ENCODE data around the gene ARHGEF40.

ARHGEF40 gene

GRCh38 chr14:21109377-21110138 lies 39.5 kb downstream of the ARHGEF40 start:
- H3K9ac ChIP-seq (ENCODE audit: low read length) = no peak overlapping the region

DNA sequence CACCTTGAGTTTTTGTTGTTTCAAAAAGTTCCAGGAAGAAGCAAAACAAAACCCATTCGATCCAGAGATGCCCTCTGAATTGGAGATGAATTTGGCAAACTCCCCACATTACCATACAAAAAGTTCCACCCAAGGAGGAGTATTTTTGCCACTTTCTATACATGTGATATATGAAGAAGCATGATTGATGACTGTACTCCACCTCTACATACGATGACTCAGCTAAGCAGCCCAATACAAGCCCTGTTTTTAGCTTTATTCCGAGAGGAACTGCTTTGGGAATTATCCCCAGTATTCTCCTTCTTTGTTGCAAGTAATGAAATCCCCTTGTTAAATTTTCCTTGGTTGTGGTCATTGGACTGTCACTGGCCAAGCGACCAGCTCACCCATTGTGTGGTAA lies 42.2 kb downstream of the ARHGEF40 start:
- Histone ChIP-seq H3K27ac (ENCODE audit: low read depth, low read length) (no peak overlapping the region), H3K9me3 (ENCODE audit: insufficient read depth, low read length) (no peaks in the 10 kb centered on the region), H3K4me2 (ENCODE audit: low read depth, low read length, poor library complexity, severe bottlenecking) (no peak overlapping the region), H3K9ac (ENCODE audit: low read length) (no peak overlapping the region), H3F3A (ENCODE audit: insufficient read depth) (no peaks in the 10 kb centered on the region), H3K79me2 (ENCODE audit: insufficient read depth, low read length) (no peaks in the 10 kb centered on the region), H3K9me2 (replicated peaks; ENCODE audit: insufficient read depth, low read length) (no peaks in the 10 kb centered on the region), H4K20me1 (ENCODE audit: low read depth, low read length) (no peaks in the 10 kb centered on the region), H2AFZ (ENCODE audit: low read depth, low read length, severe bottlenecking) (no peak overlapping the region), H3K4me3 (ENCODE audit: insufficient read depth, low read length, poor library complexity, severe bottlenecking) (no peak overlapping the region), H3K36me3 (ENCODE audit: low read length) (no peaks in the 10 kb centered on the region), H3K27me3 (ENCODE audit: low read length) (no peaks in the 10 kb centered on the region)
- TF ChIP-seq EZH2phosphoT487 (conservative IDR thresholded peaks at IDR 0.05; ENCODE audit: low read length) (no peak), CTCF (IDR thresholded peaks at IDR 0.05; ENCODE audit: insufficient read depth, low read length, poor library complexity, severe bottlenecking) (no peak)

More at GRCh38 chr14:21109377-21110138, 39.5 kb downstream of the ARHGEF40 start:
- no peaks in the 10 kb centered on the region for H3K9me2 ChIP-seq (replicated peaks; ENCODE audit: insufficient read depth, low read length)
- H3K36me3 ChIP-seq (ENCODE audit: low read length) = no peaks in the 10 kb centered on the region
- no peaks in the 10 kb centered on the region for H3K27me3 ChIP-seq (ENCODE audit: low read length)
- no peaks in the 10 kb centered on the region for H4K20me1 ChIP-seq (ENCODE audit: low read depth, low read length)
- no peak for TF ChIP-seq EZH2phosphoT487 (conservative IDR thresholded peaks at IDR 0.05; ENCODE audit: low read length)
- no peak for TF ChIP-seq CTCF (IDR thresholded peaks at IDR 0.05; ENCODE audit: insufficient read depth, low read length, poor library complexity, severe bottlenecking)
- no peaks in the 10 kb centered on the region; the same call in 1 of the 2 replicates for H3F3A ChIP-seq (ENCODE audit: insufficient read depth)
- H3K27ac ChIP-seq (ENCODE audit: low read depth, low read length) = no peak overlapping the region
- no peaks in the 10 kb centered on the region for H3K79me2 ChIP-seq (ENCODE audit: insufficient read depth, low read length)
- H3K9me3 ChIP-seq (ENCODE audit: insufficient read depth, low read length) = no peaks in the 10 kb centered on the region
- H2AFZ ChIP-seq (ENCODE audit: low read depth, low read length, severe bottlenecking) = no peak overlapping the region
- no peak overlapping the region for H3K4me2 ChIP-seq (ENCODE audit: low read depth, low read length, poor library complexity, severe bottlenecking)
- H3K4me3 ChIP-seq (ENCODE audit: insufficient read depth, low read length, poor library complexity, severe bottlenecking) = no peak overlapping the region

DNA sequence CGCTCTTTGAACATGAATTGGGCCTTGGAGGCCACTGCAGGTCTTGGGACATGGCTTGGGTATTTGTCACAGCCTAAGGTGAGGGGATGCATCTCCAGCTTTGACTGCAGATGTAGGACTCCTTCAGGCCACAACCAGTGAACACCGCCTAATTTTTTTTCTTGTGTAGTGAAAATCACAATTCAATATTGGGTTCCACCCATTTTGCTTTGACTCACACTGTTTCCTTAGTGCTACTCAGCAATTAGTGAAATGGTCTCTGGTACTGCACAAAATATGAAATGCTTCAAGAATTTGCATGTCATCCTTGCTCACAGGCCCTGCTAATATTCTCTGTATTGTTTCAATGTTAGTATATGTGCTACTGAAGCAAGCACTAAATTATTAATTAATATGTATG lies 43.3 kb downstream of the ARHGEF40 start:
- H3K79me2 ChIP-seq (ENCODE audit: insufficient read depth, low read length) = no peaks in the 10 kb centered on the region
- no peak overlapping the region for H3K4me2 ChIP-seq (ENCODE audit: low read depth, low read length, poor library complexity, severe bottlenecking)
- H3K9me2 ChIP-seq (replicated peaks; ENCODE audit: insufficient read depth, low read length) = no peaks in the 10 kb centered on the region
- no peaks in the 10 kb centered on the region for H3K27me3 ChIP-seq (ENCODE audit: low read length)
- no peaks in the 10 kb centered on the region for H4K20me1 ChIP-seq (ENCODE audit: low read depth, low read length)
- TF ChIP-seq CTCF (IDR thresholded peaks at IDR 0.05; ENCODE audit: insufficient read depth, low read length, poor library complexity, severe bottlenecking) (no peak), EZH2phosphoT487 (conservative IDR thresholded peaks at IDR 0.05; ENCODE audit: low read length) (no peak)
- H3K27ac ChIP-seq (ENCODE audit: low read depth, low read length) = no peak overlapping the region
- no peaks in the 10 kb centered on the region for H3K9me3 ChIP-seq (ENCODE audit: insufficient read depth, low read length)
- no peak overlapping the region for H3K9ac ChIP-seq (ENCODE audit: low read length)
- no peak overlapping the region for H3K4me3 ChIP-seq (ENCODE audit: insufficient read depth, low read length, poor library complexity, severe bottlenecking)
- no peak overlapping the region for H2AFZ ChIP-seq (ENCODE audit: low read depth, low read length, severe bottlenecking)
- no peaks in the 10 kb centered on the region for H3F3A ChIP-seq (ENCODE audit: insufficient read depth)
- H3K36me3 ChIP-seq (ENCODE audit: low read length) = no peaks in the 10 kb centered on the region
